GM11168 (cell line): Measurements from ENCODE around the gene ITIH5.

Source experiments
- in situ Hi-C: fragments of 300-500 bp; cut with MboI; formaldehyde crosslinking; loops from one replicate; pipeline ENCODE4 v1.12.0; 2022; ENCODE audit warnings: low sequenced_read_pairs; ENCODE audit not compliant: unreplicated experiment

The ITIH5 gene

DNA sequence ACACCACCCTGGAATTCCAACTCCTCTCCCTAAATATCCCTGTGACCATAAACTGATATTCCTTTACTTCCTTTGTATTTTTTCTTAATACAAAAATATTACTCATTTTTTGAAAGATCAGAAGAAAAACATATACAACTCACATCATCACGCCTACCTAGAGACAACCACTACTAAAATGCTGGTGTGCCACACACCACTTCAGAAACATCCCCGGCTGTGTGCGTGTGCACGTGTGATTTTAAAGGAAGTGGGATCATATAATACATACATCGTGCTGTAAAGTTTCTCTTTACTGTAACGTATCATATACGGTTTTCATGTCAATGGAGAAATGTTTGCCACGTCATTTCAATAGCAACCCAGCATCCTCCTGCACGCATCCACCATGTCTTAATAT is 76.5 kb downstream of the ITIH5 start:
- in situ Hi-C loops: no loop called here

- in situ Hi-C loops: no loop called here
These were observed 77.0 kb downstream of the ITIH5 start for GRCh38 chr10:7589748-7590147.

- in situ Hi-C loops: no loop called here
These were observed 78.9 kb downstream of the ITIH5 start for GRCh38 chr10:7587865-7588188.

- in situ Hi-C loops: no loop called here
These were observed 79.5 kb downstream of the ITIH5 start for GRCh38 chr10:7587168-7587864.

DNA sequence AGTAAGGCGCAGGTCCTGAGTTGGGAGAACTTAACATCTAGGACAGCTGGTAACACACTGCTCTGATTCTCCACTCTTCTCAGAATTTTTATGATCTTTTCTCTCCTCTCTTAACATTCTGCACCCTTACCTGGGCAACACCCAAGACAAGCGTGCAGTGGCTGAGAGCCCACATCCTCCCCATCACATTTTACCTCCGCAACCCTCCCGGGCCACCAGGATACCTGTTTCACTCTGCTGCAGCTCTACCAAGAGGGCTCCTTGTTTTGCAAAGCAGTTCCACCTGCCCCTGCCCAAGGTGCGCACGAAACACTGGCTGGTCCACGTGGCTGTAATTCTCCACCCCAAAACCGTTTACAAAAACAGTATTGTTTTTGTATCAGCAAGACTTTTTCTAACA is 81.5 kb downstream of the ITIH5 start:
- in situ Hi-C loops: no loop called here

GRCh38 chr10:7583626-7584025 is 83.1 kb downstream of the ITIH5 start:
- in situ Hi-C loops: no loop called here

DNA sequence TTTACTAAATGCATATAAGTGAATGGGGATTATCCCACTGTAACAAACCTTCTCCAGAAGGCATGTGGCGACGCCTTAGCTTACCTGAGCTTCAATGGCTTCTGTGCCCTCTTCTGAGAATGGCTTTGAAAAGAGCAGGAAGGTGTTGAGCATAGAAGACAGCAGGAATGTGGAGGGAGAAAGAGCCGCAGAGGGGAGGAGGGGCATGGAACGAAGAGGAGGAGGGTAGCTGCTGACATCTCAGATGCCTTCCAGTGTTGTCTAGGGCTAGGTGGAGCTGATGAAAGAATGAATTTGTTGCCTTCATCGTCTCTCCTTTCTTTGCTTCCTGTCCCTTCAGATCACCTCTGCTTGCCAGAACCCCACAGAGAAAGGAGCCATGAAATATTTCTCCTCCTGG is 86.2 kb downstream of the ITIH5 start:
- in situ Hi-C loops: no loop called here

DNA sequence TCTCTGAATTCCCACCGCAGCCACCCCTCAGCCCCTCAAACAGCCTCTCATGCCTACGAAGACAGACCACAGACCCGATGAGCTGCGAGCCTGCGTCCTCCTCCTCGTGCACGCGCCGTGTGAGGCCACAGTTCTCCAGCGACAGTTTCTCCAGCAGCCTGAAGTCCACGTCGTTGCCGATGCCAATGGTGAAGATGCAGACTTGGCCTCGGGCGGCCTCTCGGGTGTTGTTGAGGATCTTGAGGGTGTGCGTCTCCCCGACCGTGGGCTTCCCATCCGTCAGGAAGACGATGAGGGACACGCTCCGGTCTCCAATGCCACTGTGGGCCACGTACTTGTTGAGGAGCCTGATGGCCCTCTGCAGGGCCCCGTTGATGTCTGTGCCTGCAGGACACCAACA is 87.1 kb downstream of the ITIH5 start:
- in situ Hi-C loops: no loop called here

- in situ Hi-C loops: no loop called here
These were observed 89.2 kb downstream of the ITIH5 start for GRCh38 chr10:7577579-7577978.

DNA sequence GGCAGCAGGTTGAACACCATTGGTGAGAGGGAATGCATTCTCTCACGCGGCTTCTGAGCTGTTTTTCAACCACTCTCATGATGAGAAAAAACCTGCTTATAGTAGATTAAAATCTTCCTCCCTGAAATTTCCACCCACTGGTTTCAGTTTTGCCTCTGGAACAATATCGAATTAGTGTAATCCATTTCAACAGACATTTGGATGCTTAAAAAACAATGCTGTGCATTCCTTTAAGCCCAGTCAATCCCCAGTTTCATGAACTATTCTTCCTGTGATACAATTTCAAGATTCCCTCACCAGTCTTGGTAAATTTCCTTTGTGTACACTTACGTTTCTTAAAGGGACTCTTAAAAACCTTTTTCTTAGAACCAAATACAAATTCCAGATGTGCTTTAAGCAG is 89.6 kb downstream of the ITIH5 start:
- in situ Hi-C loops: no loop called here

GRCh38 chr10:7576340-7576739 is 90.4 kb downstream of the ITIH5 start:
- in situ Hi-C loops: no loop called here

DNA sequence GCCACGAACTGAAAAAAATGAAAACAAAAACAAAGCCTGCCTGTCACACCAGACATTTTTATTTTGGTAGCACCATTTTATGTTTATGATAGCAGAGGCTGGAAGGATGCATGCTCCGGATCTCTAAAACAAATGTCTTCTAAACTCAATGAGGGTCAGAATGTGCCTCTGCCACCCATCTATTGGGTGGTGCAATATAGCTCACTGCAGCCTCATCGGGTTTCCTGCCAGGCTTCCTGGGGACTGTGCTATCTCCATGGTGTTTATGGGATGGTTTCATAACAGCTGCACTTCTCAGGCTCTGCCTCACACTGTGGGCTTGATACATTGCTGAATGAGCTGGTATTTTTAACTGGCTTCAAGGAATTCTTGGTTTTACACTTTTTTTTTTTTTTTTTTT is 94.4 kb downstream of the ITIH5 start:
- in situ Hi-C loops: no loop called here

DNA sequence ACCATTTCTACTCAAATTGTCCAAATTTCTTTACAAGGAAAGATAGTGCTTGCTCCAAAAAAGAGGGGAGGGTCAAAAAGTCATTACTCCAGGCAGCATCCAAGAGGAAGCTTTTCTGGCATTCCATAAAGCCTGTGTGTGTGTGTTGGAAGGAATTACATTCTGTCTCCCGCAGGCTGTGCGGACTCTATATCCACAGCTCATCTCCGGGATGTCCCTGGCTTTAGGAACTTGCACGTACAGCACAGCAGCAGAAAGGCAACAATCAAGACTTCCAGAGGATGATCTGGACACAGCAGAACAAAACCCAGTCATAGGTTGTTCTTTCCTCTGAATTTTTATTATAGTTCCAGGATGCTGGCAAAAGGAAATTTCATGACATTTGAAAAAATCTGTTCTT is 94.8 kb downstream of the ITIH5 start:
- in situ Hi-C loops: no loop called here

GRCh38 chr10:7567911-7568620 is 98.7 kb downstream of the ITIH5 start:
- in situ Hi-C loops: no loop called here

GRCh38 chr10:7566891-7567290 is 99.9 kb downstream of the ITIH5 start:
- in situ Hi-C loops: no loop called here

DNA sequence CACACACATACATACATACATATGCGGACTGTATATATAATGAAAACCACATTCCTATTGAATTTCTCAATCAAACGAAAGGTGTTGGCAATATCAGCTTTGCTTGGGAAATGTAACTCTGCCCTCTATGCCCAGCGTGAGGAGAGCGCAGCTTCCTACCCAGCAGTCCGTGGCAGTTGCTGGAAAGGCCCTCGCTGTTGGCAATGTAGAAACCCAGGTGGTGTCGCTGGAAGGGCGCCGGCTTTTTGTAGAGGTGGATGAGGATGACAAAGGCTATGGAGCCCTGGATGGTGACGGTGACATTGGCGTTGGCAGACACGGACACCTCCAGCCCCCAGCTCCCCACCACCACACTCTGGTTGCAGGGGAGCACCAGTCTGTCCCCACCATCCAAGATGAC is 100.9 kb downstream of the ITIH5 start:
- in situ Hi-C loops: no loop called here

- in situ Hi-C loops: no loop called here
These were observed 103.0 kb downstream of the ITIH5 start for GRCh38 chr10:7563770-7564169.

GRCh38 chr10:7563368-7563767 is 103.4 kb downstream of the ITIH5 start:
- in situ Hi-C loops: no loop called here

GRCh38 chr10:7561985-7562384 is 104.8 kb downstream of the ITIH5 start:
- in situ Hi-C loops: no loop called here

GRCh38 chr10:7561216-7561893 is 105.4 kb downstream of the ITIH5 start:
- in situ Hi-C loops: no loop called here

GRCh38 chr10:7560519-7560918 is 106.2 kb downstream of the ITIH5 start:
- in situ Hi-C loops: no loop called here

DNA sequence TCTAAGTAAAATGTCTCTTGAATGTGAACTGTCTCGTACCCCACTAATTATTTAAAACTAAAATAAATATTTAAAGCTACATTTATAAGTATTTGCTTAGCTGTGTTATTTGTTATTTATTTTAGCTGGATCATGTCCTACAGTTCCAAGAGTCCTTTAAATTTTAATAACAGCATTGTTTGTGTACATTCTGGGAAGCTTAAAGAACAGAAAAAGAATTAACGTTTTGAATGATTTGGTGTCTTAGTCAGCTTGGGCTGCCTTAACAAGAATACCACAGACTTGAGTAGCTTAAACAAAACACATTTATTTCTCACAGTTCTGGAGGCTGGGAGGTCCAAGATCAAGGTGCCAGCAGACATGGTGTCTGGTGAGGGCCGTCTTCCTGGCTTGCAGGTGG is 107.4 kb downstream of the ITIH5 start:
- in situ Hi-C loops: no loop called here
